BE2C (cell line): ENCODE data around the gene EDN2.

Source experiments
- DNase-seq: peaks from one replicate; pipeline ENCODE4 v3.0.0-alpha.2; 2020
- H3K27me3 ChIP-seq: fragments of 250-450 bp; sonication (Bioruptor Pico); 2 replicates; pipeline ENCODE4 v1.5.1; 2020; ENCODE audit warnings: mild to moderate bottlenecking
- H3K36me3 ChIP-seq: fragments of 250-450 bp; sonication (Bioruptor Pico); 2 replicates; pipeline ENCODE4 v1.5.1; 2020; ENCODE audit warnings: mild to moderate bottlenecking
- H3K4me1 ChIP-seq: fragments of 250-450 bp; sonication (Bioruptor Pico); 2 replicates; pipeline ENCODE4 v1.5.1; 2020
- H3K4me3 ChIP-seq: 2 replicates; pipeline ENCODE4 v1.5.1; 2011; ENCODE audit warnings: low read depth, low read length
- H3K9me3 ChIP-seq: fragments of 250-450 bp; sonication (Bioruptor Pico); 2 replicates; pipeline ENCODE4 v1.5.1; 2020
- CTCF ChIP-seq: IDR thresholded peaks from 2 replicates; pipeline ENCODE4 v1.5.1; 2012; ENCODE audit warnings: mild to moderate bottlenecking, low read depth, low read length

The EDN2 gene

GRCh38 chr1:41508290-41508689, 23.8 kb upstream of the EDN2 start:
- H3K36me3 ChIP-seq: no peaks in the 10 kb centered on the region
- no peak overlapping the region for H3K4me3 ChIP-seq
- no peaks in the 10 kb centered on the region for H3K27me3 ChIP-seq
- no peak for DNase-seq
- no peak for TF ChIP-seq CTCF
- no peaks in the 10 kb centered on the region for H3K9me3 ChIP-seq
- peaks cover 8% of the 10 kb centered on the region for H3K4me1 ChIP-seq

- H3K4me1 ChIP-seq: peaks cover 13% of the 10 kb centered on the region
- TF ChIP-seq CTCF: no peak
- H3K27me3 ChIP-seq: no peaks in the 10 kb centered on the region
- H3K9me3 ChIP-seq: no peaks in the 10 kb centered on the region
- no peak for DNase-seq
- H3K4me3 ChIP-seq: no peak overlapping the region
- no peaks in the 10 kb centered on the region for H3K36me3 ChIP-seq
These were observed 23.4 kb upstream of the EDN2 start for GRCh38 chr1:41507836-41508235.

- TF ChIP-seq CTCF: no peak
- Histone ChIP-seq H3K9me3 (no peaks in the 10 kb centered on the region), H3K4me3 (no peak overlapping the region), H3K27me3 (no peaks in the 10 kb centered on the region), H3K4me1 (peaks cover 13% of the 10 kb centered on the region), H3K36me3 (no peaks in the 10 kb centered on the region)
- no peak for DNase-seq
These were observed 22.7 kb upstream of the EDN2 start for GRCh38 chr1:41507110-41507720.

- Histone ChIP-seq H3K9me3 (no peaks in the 10 kb centered on the region), H3K36me3 (no peaks in the 10 kb centered on the region), H3K27me3 (no peaks in the 10 kb centered on the region), H3K4me1 (peaks cover 13% of the 10 kb centered on the region), H3K4me3 (no peak overlapping the region)
- DNase-seq: peak; percentile 58
- TF ChIP-seq CTCF: no peak
These were observed 19.9 kb upstream of the EDN2 start for GRCh38 chr1:41504114-41505035.

- H3K4me3 ChIP-seq: no peak overlapping the region
- peaks cover 13% of the 10 kb centered on the region for H3K4me1 ChIP-seq
- no peaks in the 10 kb centered on the region for H3K9me3 ChIP-seq
- TF ChIP-seq CTCF: peak; percentile 36
- no peaks in the 10 kb centered on the region for H3K36me3 ChIP-seq
- DNase-seq: no peak
- H3K27me3 ChIP-seq: no peaks in the 10 kb centered on the region
These were observed 19.1 kb upstream of the EDN2 start for GRCh38 chr1:41503538-41504113.
